ENCODE data around the gene FGF13. TPM values are rescaled to one million over a fixed set of nuclear protein-coding genes. Genes with fewer than 3 reads are reported as not detected.

Gene FGF13
- total and polyA plus RNA-seq, 4 donors = 0.51 to 2.2 (median 0.79) TPM

DNA sequence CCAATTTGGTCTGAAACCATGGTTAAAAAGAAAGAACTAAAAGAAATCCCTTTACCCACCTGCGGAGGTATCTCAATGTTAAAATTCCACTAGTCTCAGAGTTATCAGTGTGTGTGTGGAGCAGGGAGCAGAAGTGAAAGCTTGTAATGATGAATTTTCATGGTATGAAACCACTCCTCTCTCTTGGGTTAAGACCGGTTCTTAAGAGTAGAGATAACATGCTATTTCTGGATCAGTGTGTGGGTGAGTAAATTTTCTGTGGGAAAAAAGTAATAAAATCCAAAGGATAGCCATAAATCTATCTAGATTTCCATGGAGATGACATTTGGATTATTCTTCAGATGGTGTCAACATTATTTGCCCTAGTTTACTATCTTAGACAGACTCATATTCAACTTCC lies 3.2 kb downstream of the FGF13 start:
- no peak overlapping the region for H3K9ac ChIP-seq (ENCODE audit: low read depth in 1 of 2, low read length in 2 of 2)
- no peak overlapping the region for H3K27ac ChIP-seq (ENCODE audit: low read depth in 1 of 2, low read length in 2 of 2)
- H3K36me3 ChIP-seq (ENCODE audit: control insufficient read depth in 4 of 4, insufficient read depth in 3 of 4, low read depth in 1 of 4, low read length in 3 of 4) = no peaks in the 10 kb centered on the region
- H3K27me3 ChIP-seq (ENCODE audit: control insufficient read depth in 4 of 4, insufficient read depth in 4 of 4, low read length in 3 of 4) = peaks cover 0 to 8% (median 3%) of the 10 kb centered on the region in 4 donors
- 71% methylated on average over 2 of the region's 2 CpGs for WGBS
- TF ChIP-seq YY1 (IDR thresholded peaks at IDR 0.05) (no peak), FOXA2 (IDR thresholded peaks at IDR 0.05) (no peak), FOXA1 (IDR thresholded peaks at IDR 0.05) (no peak), HNF4A (conservative IDR thresholded peaks at IDR 0.05) (no peak), MAX (IDR thresholded peaks at IDR 0.05) (no peak), HNF4G (IDR thresholded peaks at IDR 0.05) (no peak), TAF1 (conservative IDR thresholded peaks at IDR 0.05) (no peak), EGR1 (IDR thresholded peaks at IDR 0.05; ENCODE audit: low read depth in 2 of 2) (no peak), NR2F2 (IDR thresholded peaks at IDR 0.05) (no peak), SP1 (IDR thresholded peaks at IDR 0.05) (no peak), ATF3 (IDR thresholded peaks at IDR 0.05) (no peak), GABPA (IDR thresholded peaks at IDR 0.05 in 1 of 2, conservative IDR thresholded peaks at IDR 0.05 in 1 of 2) (no peak)
- no peaks in the 10 kb centered on the region for H3K9me3 ChIP-seq (ENCODE audit: control insufficient read depth in 4 of 4, low read length in 3 of 4)
- H3K4me1 ChIP-seq (ENCODE audit: control insufficient read depth in 4 of 4, insufficient read depth in 4 of 4, low read length in 3 of 4) = peaks cover 3 to 12% (median 5%) of the 10 kb centered on the region in 4 donors
- H3K4me3 ChIP-seq (ENCODE audit: low read depth in 1 of 3, low read length in 3 of 3) = no peak overlapping the region
- no peak for DNase-seq (ENCODE audit: low spot score)

- no peak for DNase-seq (ENCODE audit: low spot score)
- TF ChIP-seq EGR1 (IDR thresholded peaks at IDR 0.05; ENCODE audit: low read depth in 2 of 2) = no peak
- TF ChIP-seq CTCF (IDR thresholded peaks at IDR 0.05; ENCODE audit: low read depth, low read length, missing input control) = no peak
- no peak for TF ChIP-seq SP1 (IDR thresholded peaks at IDR 0.05)
- TF ChIP-seq HNF4G (IDR thresholded peaks at IDR 0.05) = no peak
- TF ChIP-seq NR2F2 (IDR thresholded peaks at IDR 0.05) = no peak
- TF ChIP-seq JUND (IDR thresholded peaks at IDR 0.05) = no peak
- no peak for TF ChIP-seq TAF1 (conservative IDR thresholded peaks at IDR 0.05)
- no peak for TF ChIP-seq YY1 (IDR thresholded peaks at IDR 0.05)
- TF ChIP-seq MAX (IDR thresholded peaks at IDR 0.05) = no peak
- no peak for TF ChIP-seq RAD21 (IDR thresholded peaks at IDR 0.05)
- TF ChIP-seq, protein P1, sequence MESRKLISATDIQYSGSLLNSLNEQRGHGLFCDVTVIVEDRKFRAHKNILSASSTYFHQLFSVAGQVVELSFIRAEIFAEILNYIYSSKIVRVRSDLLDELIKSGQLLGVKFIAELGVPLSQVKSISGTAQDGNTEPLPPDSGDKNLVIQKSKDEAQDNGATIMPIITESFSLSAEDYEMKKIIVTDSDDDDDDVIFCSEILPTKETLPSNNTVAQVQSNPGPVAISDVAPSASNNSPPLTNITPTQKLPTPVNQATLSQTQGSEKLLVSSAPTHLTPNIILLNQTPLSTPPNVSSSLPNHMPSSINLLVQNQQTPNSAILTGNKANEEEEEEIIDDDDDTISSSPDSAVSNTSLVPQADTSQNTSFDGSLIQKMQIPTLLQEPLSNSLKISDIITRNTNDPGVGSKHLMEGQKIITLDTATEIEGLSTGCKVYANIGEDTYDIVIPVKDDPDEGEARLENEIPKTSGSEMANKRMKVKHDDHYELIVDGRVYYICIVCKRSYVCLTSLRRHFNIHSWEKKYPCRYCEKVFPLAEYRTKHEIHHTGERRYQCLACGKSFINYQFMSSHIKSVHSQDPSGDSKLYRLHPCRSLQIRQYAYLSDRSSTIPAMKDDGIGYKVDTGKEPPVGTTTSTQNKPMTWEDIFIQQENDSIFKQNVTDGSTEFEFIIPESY (IDR thresholded peaks at IDR 0.05) = no peak
- no peak for TF ChIP-seq GABPA (IDR thresholded peaks at IDR 0.05 in 1 of 2, conservative IDR thresholded peaks at IDR 0.05 in 1 of 2)
- TF ChIP-seq HNF4A (conservative IDR thresholded peaks at IDR 0.05) = no peak
- TF ChIP-seq FOXA1 (IDR thresholded peaks at IDR 0.05) = no peak
- H3K9ac ChIP-seq (ENCODE audit: low read depth in 1 of 2, low read length in 2 of 2) = no peak overlapping the region
- H3K4me3 ChIP-seq (ENCODE audit: low read depth in 1 of 3, low read length in 3 of 3) = no peak overlapping the region
- H3K27ac ChIP-seq (ENCODE audit: low read depth in 1 of 2, low read length in 2 of 2) = no peak overlapping the region
- H3K4me1 ChIP-seq (ENCODE audit: control insufficient read depth in 4 of 4, insufficient read depth in 4 of 4, low read length in 3 of 4) = no peaks in the 10 kb centered on the region
- no peaks in the 10 kb centered on the region for H3K9me3 ChIP-seq (ENCODE audit: control insufficient read depth in 4 of 4, low read length in 3 of 4)
- WGBS = 85% methylated on average over 4 of the region's 4 CpGs
- H3K36me3 ChIP-seq (ENCODE audit: control insufficient read depth in 4 of 4, insufficient read depth in 3 of 4, low read depth in 1 of 4, low read length in 3 of 4) = no peaks in the 10 kb centered on the region
- peaks cover 0 to 3% (median 0%) of the 10 kb centered on the region in 4 donors for H3K27me3 ChIP-seq (ENCODE audit: control insufficient read depth in 4 of 4, insufficient read depth in 4 of 4, low read length in 3 of 4)
Measured at GRCh38 chrX:138704596-138704995, 6.9 kb downstream of the FGF13 start.

Measured in liver (tissue), 9 donors.